ENCODE data around the gene ODAD4. TPM values are rescaled to one million over a fixed set of nuclear protein-coding genes. Genes with fewer than 3 reads are reported as not detected.
"Not testable (repeated sequence)": the region's sequence is repeated elsewhere in the genome, so short reads cannot be mapped to it uniquely, and the experiment has no call there.

ODAD4 gene
- total RNA-seq, 1 experiment from 2014 or later, result 1.9 TPM

DNA sequence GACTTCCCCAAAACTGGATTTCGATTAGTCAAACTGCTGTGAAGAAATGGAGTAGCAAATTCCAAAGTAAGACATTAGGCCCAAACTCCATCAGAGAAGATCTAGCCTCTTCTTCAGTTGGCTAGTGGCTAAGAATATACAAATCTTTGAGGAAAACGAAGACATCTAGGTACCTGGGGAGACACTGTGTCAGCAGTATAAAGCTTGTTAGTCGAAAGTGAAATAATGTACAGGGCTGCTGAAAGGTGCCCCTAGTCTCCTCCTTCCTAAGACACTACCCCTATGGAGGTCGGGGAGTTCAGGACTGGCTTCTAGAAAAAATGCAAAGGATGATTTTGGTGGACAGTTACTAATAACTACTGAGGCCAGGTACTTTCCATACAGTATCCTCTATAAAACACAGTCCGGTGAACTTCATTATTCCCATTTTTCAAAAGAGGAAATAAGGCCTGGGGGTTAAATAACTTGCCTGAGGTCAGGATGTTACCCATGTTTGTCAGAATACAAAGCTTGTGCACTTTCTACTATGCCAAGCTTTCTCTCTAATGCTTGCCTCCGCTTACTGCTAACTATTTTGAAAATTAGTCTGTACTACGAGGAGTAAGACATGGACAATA lies 71.9 kb downstream of the ODAD4 start:
- DNase-seq (ENCODE audit: low read depth), result no peak

DNA sequence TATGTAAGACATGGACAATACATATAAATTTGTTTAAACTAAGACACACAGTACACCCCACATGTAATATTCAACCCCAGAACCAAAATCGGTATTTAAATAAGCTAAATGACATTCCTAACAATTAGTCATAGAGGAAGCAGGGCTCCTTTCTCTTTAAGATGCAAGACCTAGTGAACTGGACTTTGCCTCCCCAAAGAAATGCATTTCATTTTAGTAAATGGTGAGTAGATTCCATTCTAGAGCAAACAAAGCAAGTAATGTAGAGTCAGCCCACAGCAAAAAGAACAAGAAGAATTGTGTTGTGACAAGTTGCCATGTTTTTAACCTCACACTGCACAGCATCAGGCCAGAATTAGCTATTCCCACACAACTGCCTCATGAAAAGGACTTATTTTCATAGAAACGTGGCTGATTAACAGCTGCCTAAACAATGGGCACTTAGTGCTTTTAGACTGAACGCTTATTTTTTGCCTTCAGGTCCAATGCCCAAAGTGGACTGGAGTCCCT lies 72.4 kb downstream of the ODAD4 start:
- DNase-seq (ENCODE audit: low read depth), result peak; percentile 29

DNA sequence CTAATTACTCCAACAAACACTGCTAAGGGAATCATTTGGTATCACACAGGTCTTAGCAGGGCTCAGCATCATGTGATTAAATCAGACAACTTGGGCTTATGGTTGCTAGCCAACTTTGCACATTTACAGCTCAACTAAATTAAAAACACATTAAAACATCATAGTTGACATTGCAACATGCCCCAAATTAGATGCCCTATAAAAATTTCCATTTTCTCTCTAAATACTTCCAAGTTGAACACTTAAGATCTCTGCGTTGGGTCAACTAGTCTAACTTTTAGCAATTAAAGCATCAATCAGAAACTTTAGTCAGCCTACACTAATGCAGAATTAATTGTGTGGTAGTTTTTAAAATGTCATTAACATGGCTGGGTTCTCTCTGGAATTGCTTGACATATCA lies 74.7 kb downstream of the ODAD4 start:
- no peak for DNase-seq (ENCODE audit: low read depth)

DNA sequence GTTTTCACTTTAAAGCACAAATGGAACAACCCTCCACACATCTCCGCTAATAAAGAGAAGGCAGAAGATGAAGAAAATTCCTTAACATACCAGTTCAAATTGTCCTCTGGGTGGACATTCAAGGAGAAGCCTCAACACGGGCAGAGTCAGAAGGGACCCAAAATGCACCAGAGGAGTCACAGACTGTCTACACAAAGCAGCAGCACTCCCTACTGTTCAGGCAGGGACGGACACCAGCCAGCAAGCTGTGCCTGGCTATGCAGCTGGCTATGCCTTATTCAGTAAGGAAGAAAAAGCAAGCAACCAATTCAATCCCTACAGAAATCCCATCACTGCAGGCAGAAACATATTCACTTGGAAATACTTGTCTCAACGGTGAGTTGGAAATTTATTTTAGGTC lies 78.8 kb downstream of the ODAD4 start:
- no peak for DNase-seq (ENCODE audit: low read depth)

DNA sequence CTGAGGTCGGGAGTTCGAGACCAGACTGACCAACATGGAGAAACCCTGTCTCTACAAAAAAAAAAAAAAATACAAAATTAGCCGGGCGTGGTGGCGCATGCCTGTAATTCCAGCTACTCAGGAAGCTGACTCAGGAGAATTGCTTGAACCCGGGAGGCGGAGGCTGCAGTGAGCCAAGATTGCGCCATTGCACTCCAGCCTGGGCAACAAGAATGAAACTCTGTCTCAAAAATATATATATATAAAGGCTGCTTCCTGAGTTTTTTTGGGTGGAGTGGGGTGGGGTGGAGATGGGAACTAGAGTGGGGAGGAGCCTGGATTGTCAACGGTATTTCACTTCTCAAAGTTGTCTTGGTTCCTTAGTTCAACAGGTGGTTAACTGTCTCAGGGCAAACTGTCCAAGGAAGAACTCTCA lies 79.9 kb downstream of the ODAD4 start:
- peak; percentile 23 for DNase-seq (ENCODE audit: low read depth)

DNA sequence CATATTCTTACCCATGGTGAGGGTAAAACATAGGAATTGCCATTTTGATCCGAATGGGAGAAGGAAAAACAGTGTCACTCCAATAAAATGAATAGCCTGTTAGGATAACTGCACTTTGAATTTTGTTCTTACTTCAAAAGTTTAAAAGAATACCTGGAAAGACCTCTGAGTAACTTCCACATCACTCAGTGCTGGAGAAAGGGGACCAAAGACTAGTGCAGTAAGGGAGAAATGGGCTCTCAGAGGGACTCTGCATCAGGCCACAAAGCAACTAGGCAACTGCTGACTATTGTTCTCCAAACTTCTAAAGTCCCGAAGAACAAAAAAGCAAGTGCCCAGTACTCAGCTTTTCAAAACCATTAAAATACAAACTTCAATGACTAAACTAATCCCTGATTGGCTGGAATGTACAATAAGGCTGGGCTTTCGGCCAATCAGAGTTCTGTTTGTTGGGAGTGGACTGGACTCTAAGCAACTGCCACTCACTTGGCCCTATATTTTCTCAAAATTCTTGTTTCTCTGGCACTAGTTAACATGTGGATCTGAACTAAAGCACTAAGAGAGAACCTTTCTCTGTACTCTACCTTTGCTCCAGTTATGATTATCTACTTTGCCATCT lies 80.6 kb downstream of the ODAD4 start:
- DNase-seq (ENCODE audit: low read depth), result peak; percentile 46

DNA sequence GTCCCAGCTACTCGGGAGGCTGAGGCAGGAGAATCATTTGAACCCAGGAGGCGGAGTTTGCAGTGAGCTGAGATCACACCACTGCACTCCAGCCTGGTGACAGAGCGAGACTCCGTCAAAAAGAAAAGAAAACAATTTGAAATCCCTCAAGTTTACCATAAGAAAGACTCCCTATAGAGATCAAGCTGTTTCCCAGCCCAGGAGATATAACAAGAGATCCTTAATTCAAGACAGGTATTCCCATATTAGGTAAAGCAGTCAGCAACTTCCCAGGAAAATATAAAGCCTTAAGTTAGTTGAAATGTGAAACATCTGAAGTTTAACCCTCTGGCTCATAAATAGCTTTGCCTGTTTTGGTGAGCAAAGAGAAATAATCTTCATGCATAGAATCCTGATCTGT lies 81.9 kb downstream of the ODAD4 start:
- DNase-seq (ENCODE audit: low read depth), result not testable (repeated sequence)

DNA sequence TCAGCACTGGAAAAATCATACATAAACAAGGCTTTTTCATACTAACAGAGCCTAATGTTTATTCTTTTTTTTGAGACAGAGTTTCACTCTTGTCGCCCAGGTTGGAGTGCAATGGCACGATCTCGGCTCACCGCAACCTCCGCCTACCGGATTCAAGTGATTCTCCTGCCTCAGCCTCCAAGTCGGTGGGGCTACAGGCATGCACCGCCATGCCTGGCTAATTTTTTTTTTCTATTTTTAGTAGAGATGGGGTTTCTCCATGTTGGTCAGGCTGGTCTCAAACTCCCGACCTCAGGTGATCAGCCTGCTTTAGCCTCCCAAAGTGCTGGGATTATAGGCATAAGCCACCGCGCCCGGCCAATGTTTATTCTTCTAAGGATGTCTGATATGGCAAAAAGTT lies 83.3 kb downstream of the ODAD4 start:
- DNase-seq (ENCODE audit: low read depth), result not testable (repeated sequence)

Other genes with a start within 250 kb of the ODAD4 start
- gene EIF1, start 241.7 kb upstream of the ODAD4 start, total RNA-seq (2014; rRNA removed; shearing (Covaris generic)), result 43.2 and 47.6 TPM in 2 replicates
- not detected in 2 replicates for gene GAST, start 218.3 kb upstream of the ODAD4 start, total RNA-seq (2014; rRNA removed; shearing (Covaris generic))
- not detected in 2 replicates for gene HAP1, start 196.0 kb upstream of the ODAD4 start, total RNA-seq (2014; rRNA removed; shearing (Covaris generic))
- gene JUP, start 143.9 kb upstream of the ODAD4 start, total RNA-seq (2014; rRNA removed; shearing (Covaris generic)), result 27.5 and 37.2 TPM in 2 replicates
- 36.0 and 40.6 TPM in 2 replicates for gene P3H4, start 118.7 kb upstream of the ODAD4 start, total RNA-seq (2014; rRNA removed; shearing (Covaris generic))
- gene FKBP10, start 117.6 kb upstream of the ODAD4 start, total RNA-seq (2014; rRNA removed; shearing (Covaris generic)), result 115 and 133 TPM in 2 replicates
- 37.5 and 39.4 TPM in 2 replicates for gene NT5C3B, start 94.4 kb upstream of the ODAD4 start, total RNA-seq (2014; rRNA removed; shearing (Covaris generic))
- gene KLHL10, start 92.8 kb upstream of the ODAD4 start, total RNA-seq (2014; rRNA removed; shearing (Covaris generic)), result not detected in 2 replicates
- gene KLHL11, start 65.2 kb upstream of the ODAD4 start, total RNA-seq (2014; rRNA removed; shearing (Covaris generic)), result 11.8 and 18.3 TPM in 2 replicates
- gene ACLY, start 11.7 kb upstream of the ODAD4 start, total RNA-seq (2014; rRNA removed; shearing (Covaris generic)), result 98.2 and 99.4 TPM in 2 replicates
- gene CNP, start 36.2 kb downstream of the ODAD4 start, total RNA-seq (2014; rRNA removed; shearing (Covaris generic)), result 37.8 and 43.9 TPM in 2 replicates
- 63.1 and 65.7 TPM in 2 replicates for gene DNAJC7, start 86.8 kb downstream of the ODAD4 start, total RNA-seq (2014; rRNA removed; shearing (Covaris generic))
- gene NKIRAS2, start 89.5 kb downstream of the ODAD4 start, total RNA-seq (2014; rRNA removed; shearing (Covaris generic)), result 36.2 and 38.0 TPM in 2 replicates
- gene C17orf113, start 120.0 kb downstream of the ODAD4 start, total RNA-seq (2014; rRNA removed; shearing (Covaris generic)), result 0.10 and 0.24 TPM in 2 replicates
- gene ZNF385C, start 167.9 kb downstream of the ODAD4 start, total RNA-seq (2014; rRNA removed; shearing (Covaris generic)), result not detected in 2 replicates
- gene DHX58, start 182.1 kb downstream of the ODAD4 start, total RNA-seq (2014; rRNA removed; shearing (Covaris generic)), result 4.2 and 4.8 TPM in 2 replicates
- gene KAT2A, start 190.8 kb downstream of the ODAD4 start, total RNA-seq (2014; rRNA removed; shearing (Covaris generic)), result 6.3 and 11.7 TPM in 2 replicates
- not detected in 2 replicates for gene HSPB9, start 192.2 kb downstream of the ODAD4 start, total RNA-seq (2014; rRNA removed; shearing (Covaris generic))
- 95.0 and 130 TPM in 2 replicates for gene RAB5C, start 224.4 kb downstream of the ODAD4 start, total RNA-seq (2014; rRNA removed; shearing (Covaris generic))